ENCODE results near the gene FMN1. TPM values are rescaled to one million over a fixed set of nuclear protein-coding genes. Genes with fewer than 3 reads are reported as not detected.

FMN1 gene
- total RNA-seq, 1 experiment from 2014 or later = 2.4 TPM

DNA sequence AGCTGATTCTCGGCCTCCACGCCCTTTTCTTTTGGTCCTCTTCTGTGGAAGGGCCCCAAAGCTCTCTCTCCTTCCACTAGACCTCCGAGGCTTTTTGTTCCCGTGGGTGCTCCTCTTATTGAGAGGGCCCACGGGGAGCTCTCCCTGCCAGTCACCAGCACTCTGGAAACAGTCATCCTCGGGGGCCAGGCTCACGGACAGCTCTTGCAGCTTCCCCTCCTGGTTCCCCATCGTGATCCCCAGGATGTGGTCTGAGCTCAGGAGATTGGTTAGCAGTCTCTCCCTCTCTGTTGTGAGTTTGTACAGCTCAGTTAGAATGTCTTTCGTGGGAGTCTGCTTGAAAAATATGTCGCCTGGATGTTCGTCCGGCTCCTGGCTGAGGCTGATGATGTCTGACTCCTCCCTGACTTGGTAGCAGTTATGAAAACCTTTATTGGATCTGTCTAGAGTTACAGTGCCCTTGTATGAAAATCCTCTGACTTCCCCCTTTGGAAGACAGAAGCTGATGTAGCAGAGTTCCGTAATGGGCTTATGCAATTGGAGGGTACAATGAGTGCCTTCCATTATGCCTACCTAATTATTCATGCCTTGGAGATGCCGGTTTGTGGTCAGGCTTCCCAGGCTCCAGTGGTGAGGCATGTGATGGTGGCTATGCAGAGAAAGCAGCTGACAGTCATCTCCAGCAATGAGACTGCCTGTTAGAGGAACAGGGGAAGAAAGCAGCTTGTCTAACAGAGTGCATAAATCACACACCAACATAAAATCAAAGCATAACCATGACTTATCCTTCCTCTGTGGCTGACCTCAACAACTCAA is 40.0 kb downstream of the FMN1 start:
- no peak overlapping the region for H3K4me2 ChIP-seq (ENCODE audit: low read length)
- no peak overlapping the region for H2AFZ ChIP-seq (ENCODE audit: low read length)
- H3K4me3 ChIP-seq (ENCODE audit: low read length) = no peak overlapping the region
- peaks cover 3% of the 10 kb centered on the region for H3K4me1 ChIP-seq (ENCODE audit: insufficient read depth, low read length)
- ChIA-PET POLR2A (ENCODE audit: unreplicated experiment) (no interaction called here), CTCF (no interaction called here)
- ATAC-seq (no peak), DNase-seq (no peak)
- no peaks in the 10 kb centered on the region for H3K36me3 ChIP-seq (ENCODE audit: low read depth, low read length)
- no peak overlapping the region for H3K9ac ChIP-seq (ENCODE audit: low read length)
- H3K79me2 ChIP-seq (ENCODE audit: low read length) = no peaks in the 10 kb centered on the region
- H3K27ac ChIP-seq (ENCODE audit: low read length) = no peak overlapping the region
- TF ChIP-seq EZH2 (IDR thresholded peaks at IDR 0.05; ENCODE audit: low read length, unreplicated experiment) = no peak
- TF ChIP-seq, protein P1, sequence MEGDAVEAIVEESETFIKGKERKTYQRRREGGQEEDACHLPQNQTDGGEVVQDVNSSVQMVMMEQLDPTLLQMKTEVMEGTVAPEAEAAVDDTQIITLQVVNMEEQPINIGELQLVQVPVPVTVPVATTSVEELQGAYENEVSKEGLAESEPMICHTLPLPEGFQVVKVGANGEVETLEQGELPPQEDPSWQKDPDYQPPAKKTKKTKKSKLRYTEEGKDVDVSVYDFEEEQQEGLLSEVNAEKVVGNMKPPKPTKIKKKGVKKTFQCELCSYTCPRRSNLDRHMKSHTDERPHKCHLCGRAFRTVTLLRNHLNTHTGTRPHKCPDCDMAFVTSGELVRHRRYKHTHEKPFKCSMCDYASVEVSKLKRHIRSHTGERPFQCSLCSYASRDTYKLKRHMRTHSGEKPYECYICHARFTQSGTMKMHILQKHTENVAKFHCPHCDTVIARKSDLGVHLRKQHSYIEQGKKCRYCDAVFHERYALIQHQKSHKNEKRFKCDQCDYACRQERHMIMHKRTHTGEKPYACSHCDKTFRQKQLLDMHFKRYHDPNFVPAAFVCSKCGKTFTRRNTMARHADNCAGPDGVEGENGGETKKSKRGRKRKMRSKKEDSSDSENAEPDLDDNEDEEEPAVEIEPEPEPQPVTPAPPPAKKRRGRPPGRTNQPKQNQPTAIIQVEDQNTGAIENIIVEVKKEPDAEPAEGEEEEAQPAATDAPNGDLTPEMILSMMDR (conservative IDR thresholded peaks at IDR 0.05; ENCODE audit: low read depth, low read length) = no peak
- no peak for TF ChIP-seq EZH2phosphoT487 (IDR thresholded peaks at IDR 0.05; ENCODE audit: borderline replicate concordance, low read length)
- no TSS peak for BruUV-seq (replicated peaks)
- no peaks in the 10 kb centered on the region for H3F3A ChIP-seq (ENCODE audit: low read length, unreplicated experiment)
- no peaks in the 10 kb centered on the region for H3K9me3 ChIP-seq (ENCODE audit: low read length)
- no peaks in the 10 kb centered on the region for H4K20me1 ChIP-seq (ENCODE audit: low read length)
- peaks cover 6% of the 10 kb centered on the region; the same call in 1 of the 2 replicates for H3K27me3 ChIP-seq (ENCODE audit: low read length)
- H3K9me2 ChIP-seq (replicated peaks; ENCODE audit: low read length) = no peaks in the 10 kb centered on the region
- intact Hi-C loops (cut with micrococcal nuclease) = no loop called here

DNA sequence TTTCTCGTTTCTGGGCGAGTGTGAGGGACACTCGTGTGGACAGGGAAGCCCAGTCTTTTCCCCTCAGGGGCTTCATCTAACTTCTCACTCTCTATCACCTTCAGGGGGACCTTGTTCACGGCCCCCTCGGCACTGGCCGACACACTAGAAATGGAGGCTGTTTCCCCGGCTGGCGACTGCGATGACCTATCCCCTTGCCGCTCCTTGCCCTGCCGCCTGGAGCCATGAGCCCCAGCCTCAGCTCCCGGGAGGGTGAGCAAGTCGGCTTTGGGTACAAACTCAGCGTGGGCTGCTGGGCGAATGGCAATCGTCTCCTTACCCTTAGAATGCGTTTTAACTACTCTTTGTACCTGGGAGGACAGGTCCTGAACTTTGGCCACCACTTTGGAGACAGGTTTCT is 41.0 kb downstream of the FMN1 start:
- Histone ChIP-seq H3K4me1 (ENCODE audit: insufficient read depth, low read length) (peaks cover 3% of the 10 kb centered on the region), H3F3A (ENCODE audit: low read length, unreplicated experiment) (no peaks in the 10 kb centered on the region), H3K27me3 (ENCODE audit: low read length) (peaks cover 6% of the 10 kb centered on the region; the same call in 1 of the 2 replicates), H3K4me2 (ENCODE audit: low read length) (no peak overlapping the region), H4K20me1 (ENCODE audit: low read length) (no peaks in the 10 kb centered on the region), H2AFZ (ENCODE audit: low read length) (no peak overlapping the region), H3K4me3 (ENCODE audit: low read length) (no peak overlapping the region), H3K9me2 (replicated peaks; ENCODE audit: low read length) (no peaks in the 10 kb centered on the region), H3K9me3 (ENCODE audit: low read length) (no peaks in the 10 kb centered on the region), H3K27ac (ENCODE audit: low read length) (no peak overlapping the region), H3K79me2 (ENCODE audit: low read length) (no peaks in the 10 kb centered on the region), H3K9ac (ENCODE audit: low read length) (no peak overlapping the region), H3K36me3 (ENCODE audit: low read depth, low read length) (no peaks in the 10 kb centered on the region)
- DNase-seq (no peak), ATAC-seq (no peak)
- ChIA-PET POLR2A (ENCODE audit: unreplicated experiment) (no interaction called here), CTCF (no interaction called here)
- TF ChIP-seq, protein P1 (conservative IDR thresholded peaks at IDR 0.05; ENCODE audit: low read depth, low read length) = no peak
- TF ChIP-seq EZH2phosphoT487 (IDR thresholded peaks at IDR 0.05; ENCODE audit: borderline replicate concordance, low read length) (no peak), EZH2 (IDR thresholded peaks at IDR 0.05; ENCODE audit: low read length, unreplicated experiment) (no peak)
- BruUV-seq (replicated peaks) = no TSS peak
- intact Hi-C loops (cut with micrococcal nuclease) = no loop called here

DNA sequence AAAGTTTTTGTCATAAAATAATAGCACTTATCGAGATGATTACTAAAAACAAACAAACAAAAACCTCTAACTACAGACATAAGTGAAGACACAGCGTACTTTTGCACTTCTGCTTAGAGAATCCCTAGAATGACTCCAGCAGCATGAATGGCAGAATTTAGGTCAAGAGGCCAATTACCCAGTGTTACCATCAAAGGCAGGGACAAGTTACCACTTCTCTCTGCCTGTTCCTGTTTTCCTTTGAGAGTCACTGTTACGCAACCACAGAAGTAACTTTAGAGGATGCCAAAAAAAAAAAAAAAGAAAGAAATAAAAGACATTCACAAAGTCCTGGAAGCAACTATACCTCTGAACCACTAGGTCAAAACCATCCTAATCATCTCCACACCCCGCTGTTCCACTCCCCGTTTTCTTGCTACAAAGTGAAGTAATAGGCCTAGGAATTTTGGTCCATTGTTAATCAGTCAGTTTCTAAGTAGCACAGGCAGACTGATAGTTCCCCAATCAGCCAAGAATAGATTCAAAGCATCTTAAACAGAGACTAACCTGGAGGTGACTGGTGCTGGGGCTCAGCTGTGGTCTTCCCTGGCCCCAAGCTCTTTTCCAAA is 41.9 kb downstream of the FMN1 start:
- Histone ChIP-seq H4K20me1 (ENCODE audit: low read length) (no peaks in the 10 kb centered on the region), H2AFZ (ENCODE audit: low read length) (no peak overlapping the region), H3K27me3 (ENCODE audit: low read length) (peaks cover 6% of the 10 kb centered on the region; the same call in 1 of the 2 replicates), H3K36me3 (ENCODE audit: low read depth, low read length) (no peaks in the 10 kb centered on the region), H3K4me1 (ENCODE audit: insufficient read depth, low read length) (peaks cover 3% of the 10 kb centered on the region), H3K4me2 (ENCODE audit: low read length) (no peak overlapping the region), H3K79me2 (ENCODE audit: low read length) (no peaks in the 10 kb centered on the region), H3F3A (ENCODE audit: low read length, unreplicated experiment) (no peaks in the 10 kb centered on the region), H3K9ac (ENCODE audit: low read length) (no peak overlapping the region), H3K9me3 (ENCODE audit: low read length) (no peaks in the 10 kb centered on the region), H3K4me3 (ENCODE audit: low read length) (no peak overlapping the region), H3K9me2 (replicated peaks; ENCODE audit: low read length) (no peaks in the 10 kb centered on the region), H3K27ac (ENCODE audit: low read length) (no peak overlapping the region)
- TF ChIP-seq, protein P1 (conservative IDR thresholded peaks at IDR 0.05; ENCODE audit: low read depth, low read length) = no peak
- TF ChIP-seq EZH2phosphoT487 (IDR thresholded peaks at IDR 0.05; ENCODE audit: borderline replicate concordance, low read length) = no peak
- TF ChIP-seq EZH2 (IDR thresholded peaks at IDR 0.05; ENCODE audit: low read length, unreplicated experiment) = no peak
- no TSS peak for BruUV-seq (replicated peaks)
- ATAC-seq (no peak), DNase-seq (no peak)
- CTCF ChIA-PET = no interaction called here
- intact Hi-C loops (cut with micrococcal nuclease) = no loop called here
- POLR2A ChIA-PET (ENCODE audit: unreplicated experiment) = no interaction called here

Data from PC-3 (cell line).